Measurements from ENCODE around the gene FRMD4A.

FRMD4A gene

GRCh38 chr10:13615650-13616300 lies 714.9 kb downstream of the FRMD4A start:
- no peak for DNase-seq (ENCODE audit: low read depth in 2 of 2)

GRCh38 chr10:13614530-13615332 lies 716.0 kb downstream of the FRMD4A start:
- no peak for DNase-seq (ENCODE audit: low read depth in 2 of 2)

- DNase-seq (ENCODE audit: low read depth in 2 of 2): no peak
Observed at GRCh38 chr10:13613519-13613918, 717.2 kb downstream of the FRMD4A start.

- no peak for DNase-seq (ENCODE audit: low read depth in 2 of 2)
Observed at GRCh38 chr10:13612654-13613373, 717.9 kb downstream of the FRMD4A start.

GRCh38 chr10:13608246-13608853 lies 722.4 kb downstream of the FRMD4A start:
- DNase-seq (ENCODE audit: low read depth in 2 of 2): no peak

- no peak for DNase-seq (ENCODE audit: low read depth in 2 of 2)
Observed at GRCh38 chr10:13604357-13605040, 726.2 kb downstream of the FRMD4A start.

- DNase-seq (ENCODE audit: low read depth in 2 of 2): no peak
Observed at GRCh38 chr10:13597909-13598308, 732.8 kb downstream of the FRMD4A start.

GRCh38 chr10:13594641-13595040 lies 736.1 kb downstream of the FRMD4A start:
- DNase-seq (ENCODE audit: low read depth in 2 of 2): no peak
